ENCODE data around the gene ST3GAL6. TPM values are rescaled to one million over a fixed set of nuclear protein-coding genes. Genes with fewer than 3 reads are reported as not detected.

Gene ST3GAL6
- total and polyA plus RNA-seq, 2 of the 4 experiments (the other 2 are of a cell fraction): 0.36 to 0.99 TPM

DNA sequence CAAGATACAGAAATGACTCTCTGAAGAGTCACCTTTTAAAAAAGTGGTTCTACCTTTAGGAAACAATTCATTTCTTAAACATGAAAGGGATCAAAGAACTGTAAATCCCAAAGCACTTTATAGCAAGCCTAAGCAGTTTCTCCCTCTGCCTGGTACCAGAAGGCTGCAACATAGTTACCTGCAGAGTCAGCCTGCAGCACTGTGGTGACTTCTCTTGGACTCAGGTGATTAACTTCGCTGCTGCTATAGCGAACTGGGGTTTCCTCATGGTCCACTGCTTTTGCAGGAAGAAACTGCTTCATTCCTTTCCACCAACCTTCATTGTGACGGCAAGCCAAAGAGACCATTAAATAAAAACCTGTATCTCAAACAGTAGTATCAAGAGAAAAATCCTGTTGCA, 37.3 kb downstream of the ST3GAL6 start:
- in situ Hi-C loops (cut with MboI; ENCODE audit: low sequenced_read_pairs): no loop called here

More for the DNA sequence above, 37.3 kb downstream of the ST3GAL6 start:
- no peak overlapping the region for H3K27ac ChIP-seq (ENCODE audit: insufficient read depth, low read length)
- CTCF ChIA-PET: no interaction called here
- H4K8ac ChIP-seq (ENCODE audit: low read depth in 2 of 2, low read length in 2 of 2): no peak overlapping the region
- no peak overlapping the region for H2AFZ ChIP-seq (replicated peaks; ENCODE audit: low read length, poor library complexity)
- H2BK15ac ChIP-seq (ENCODE audit: low read depth, low read length): no peak overlapping the region
- 100% methylated on average over 2 of the region's 3 CpGs; no CpG with 5 or more reads in 1 of the 2 experiments for WGBS, 2 experiments (ENCODE audit: extremely low coverage in 2 of 2, insufficient read length in 1 of 2)
- H2AK9ac ChIP-seq (replicated peaks; ENCODE audit: low read depth, low read length, poor library complexity): no peak overlapping the region
- no peak overlapping the region for H2BK5ac ChIP-seq (ENCODE audit: low read depth, low read length, poor library complexity, severe bottlenecking)
- intact Hi-C loops (cut with micrococcal nuclease): no loop called here
- 0 out of 2 replicates have a peak, but pooled peaks cover 3% of the 10 kb centered on the region for H3K9me1 ChIP-seq (ENCODE audit: insufficient read depth, low read length)
- H3K9me3 ChIP-seq (ENCODE audit: control insufficient read depth, insufficient read depth, low read length): no peaks in the 10 kb centered on the region
- no peak overlapping the region for H3K4ac ChIP-seq (ENCODE audit: low read depth, low read length)
- H2BK120ac ChIP-seq (ENCODE audit: low read depth, low read length): no peak overlapping the region
- H3K9ac ChIP-seq (ENCODE audit: low read depth, low read length): no peak overlapping the region
- H4K5ac ChIP-seq (ENCODE audit: low read depth, low read length): no peak overlapping the region
- no peak overlapping the region for H3K56ac ChIP-seq (ENCODE audit: extremely low read depth, insufficient read depth, low read length)
- H3K79me1 ChIP-seq (ENCODE audit: low read depth in 1 of 2, low read length in 2 of 2): peaks cover 5 to 6% of the 10 kb centered on the region in 2 experiments; a peak in 2 of 4 replicates
- H3K4me3 ChIP-seq (ENCODE audit: insufficient read depth, low read depth, low read length): no peak overlapping the region
- H3K4me2 ChIP-seq (ENCODE audit: low read depth, low read length): no peak overlapping the region
- no peak overlapping the region for H2BK20ac ChIP-seq (ENCODE audit: low read depth, low read length)
- H3K27me3 ChIP-seq (ENCODE audit: control insufficient read depth, insufficient read depth, low read length): no peaks in the 10 kb centered on the region
- DNase-seq: no peak
- no peak for ATAC-seq (ENCODE audit: low read depth)
- no peak overlapping the region for H2AK5ac ChIP-seq (ENCODE audit: low read depth, low read length)
- BruUV-seq (replicated peaks): no TSS peak
- H3K4me1 ChIP-seq (ENCODE audit: control insufficient read depth, insufficient read depth, low read length): no peaks in the 10 kb centered on the region
- H3K23ac ChIP-seq (ENCODE audit: low read depth, low read length): no peak overlapping the region
- peaks cover 20% of the 10 kb centered on the region for H3K36me3 ChIP-seq (ENCODE audit: control insufficient read depth, insufficient read depth, low read length)
- TF ChIP-seq CEBPB (IDR thresholded peaks at IDR 0.05; ENCODE audit: low read depth, low read length): no peak
- no peak for TF ChIP-seq NFE2L2 (IDR thresholded peaks at IDR 0.05; ENCODE audit: low read depth, low read length)
- no peak for TF ChIP-seq MAFK (IDR thresholded peaks at IDR 0.05; ENCODE audit: low read depth, low read length)
- TF ChIP-seq CHD1 (IDR thresholded peaks at IDR 0.05; ENCODE audit: low read depth, low read length): no peak
- TF ChIP-seq MXI1 (IDR thresholded peaks at IDR 0.05; ENCODE audit: borderline replicate concordance, low read depth, low read length): no peak
- no peak for TF ChIP-seq RAD21 (IDR thresholded peaks at IDR 0.05; ENCODE audit: low read length)
- TF ChIP-seq MAZ (IDR thresholded peaks at IDR 0.05; ENCODE audit: borderline replicate concordance, low read depth, low read length): no peak
- no peak for TF ChIP-seq SMC3 (IDR thresholded peaks at IDR 0.05; ENCODE audit: low read depth, low read length)
- TF ChIP-seq RFX5 (IDR thresholded peaks at IDR 0.05; ENCODE audit: low read depth, low read length): no peak
- TF ChIP-seq ELK1 (IDR thresholded peaks at IDR 0.05; ENCODE audit: borderline replicate concordance, low read depth, low read length): no peak
- TF ChIP-seq POLR2A (IDR thresholded peaks at IDR 0.05; ENCODE audit: low read depth, low read length): no peak
- TF ChIP-seq FOS (IDR thresholded peaks at IDR 0.05; ENCODE audit: low read depth, low read length): no peak
- TF ChIP-seq CTCF (conservative IDR thresholded peaks at IDR 0.05; ENCODE audit: low read depth, low read length): no peak
- no peak for TF ChIP-seq BHLHE40 (IDR thresholded peaks at IDR 0.05; ENCODE audit: low read depth, low read length)
- no peak for TF ChIP-seq RCOR1 (IDR thresholded peaks at IDR 0.05; ENCODE audit: insufficient replicate concordance, low read length)
- no peak for TF ChIP-seq USF2 (IDR thresholded peaks at IDR 0.05; ENCODE audit: low read depth, low read length)
- no peak overlapping the region for H3K18ac ChIP-seq (ENCODE audit: low read depth, low read length)
- no peaks in the 10 kb centered on the region; the same call in 1 of the 2 replicates for H4K20me1 ChIP-seq (ENCODE audit: insufficient read depth, low read length)
- H3K14ac ChIP-seq (replicated peaks; ENCODE audit: low read depth, low read length): no peak overlapping the region
- POLR2A ChIA-PET (ENCODE audit: unreplicated experiment): no interaction called here
- no peak overlapping the region for H4K91ac ChIP-seq (ENCODE audit: insufficient read depth, low read depth, low read length)
- dilution Hi-C loops (cut with HindIII; ENCODE audit: low sequenced_read_pairs, unreplicated experiment): no loop called here

Measured in IMR-90 (cell line).